ENCODE data around the gene KRT80. TPM values are rescaled to one million over a fixed set of nuclear protein-coding genes. Genes with fewer than 3 reads are reported as not detected.
A peak's percentile ranks its signal among the peaks of the same experiment; 100 is the strongest.

The KRT80 gene
- polyA plus RNA-seq, 4 donors, result 0.83 to 1.4 (median 1.0) TPM

DNA sequence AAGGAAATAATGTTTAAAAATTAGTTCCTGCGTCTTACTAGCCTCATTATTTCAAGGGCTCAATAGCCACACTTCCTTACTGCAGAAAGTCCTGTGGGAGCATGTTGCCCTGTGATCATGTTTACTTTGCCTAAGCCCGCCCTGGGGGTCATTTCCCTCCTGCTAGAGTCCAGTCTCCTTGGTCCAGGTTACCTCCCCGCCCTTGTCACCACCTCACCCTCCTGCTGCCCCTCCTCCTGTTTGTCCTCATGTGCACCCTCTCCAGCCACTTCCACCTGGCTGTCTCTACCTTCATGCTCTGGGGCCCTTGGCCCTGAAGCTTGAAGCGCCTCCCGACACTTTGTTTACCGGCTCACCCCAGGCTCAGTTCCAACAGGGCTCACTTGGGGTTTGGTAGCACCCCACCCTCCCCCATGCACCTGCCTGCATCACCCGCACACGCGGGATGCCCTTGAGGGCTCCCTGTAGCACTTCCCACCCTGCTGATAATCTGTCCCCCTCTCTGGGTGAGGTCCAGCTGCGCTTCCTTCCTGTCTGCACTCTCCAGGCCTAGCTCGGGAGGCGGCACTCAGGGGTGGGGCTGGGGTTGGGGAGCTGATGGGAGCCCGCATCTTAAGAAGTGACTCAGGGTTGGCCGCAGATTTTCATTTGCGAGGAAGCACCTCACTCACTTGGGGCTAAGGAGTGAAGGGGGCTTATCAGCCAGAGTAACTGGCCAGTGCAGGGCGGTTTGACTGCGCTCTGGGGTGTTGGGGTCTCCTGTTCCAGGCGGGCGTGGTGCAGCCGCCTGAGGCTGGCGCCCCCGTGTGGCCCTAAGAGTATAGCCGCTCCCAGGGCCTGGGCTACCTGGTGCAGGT is 72.2 kb downstream of the KRT80 start:
- DNase-seq (ENCODE audit: low read depth in 4 of 4, low spot score in 3 of 4), result peak in 1 of 4 donors; percentile 36

Other genes starting within 250 kb of the KRT80 start
- gene ACVR1B, start 240.3 kb downstream of the KRT80 start, polyA plus RNA-seq (ENCODE audit: insufficient read length in 4 of 4), result 10 to 100 TPM; 59.1 to 61.9 (median 59.3) TPM
- 10 to 100 TPM; 16.6 to 20.8 (median 17.3) TPM for gene TAMALIN, start 185.1 kb downstream of the KRT80 start, polyA plus RNA-seq (ENCODE audit: insufficient read length in 4 of 4)
- 10 to 100 TPM; 11.4 to 46.0 (median 21.5) TPM for gene NR4A1, start 140.6 kb downstream of the KRT80 start, polyA plus RNA-seq (ENCODE audit: insufficient read length in 4 of 4)
- 10 to 100 TPM; 25.1 to 29.4 (median 27.7) TPM for gene ATG101, start 122.0 kb downstream of the KRT80 start, polyA plus RNA-seq (ENCODE audit: insufficient read length in 4 of 4)
- gene SMIM41, start 112.3 kb downstream of the KRT80 start, polyA plus RNA-seq (ENCODE audit: insufficient read length in 4 of 4), result under 1 TPM; 0.30 to 0.65 (median 0.39) TPM
- 100 to 1,000 TPM in 1 of 4 donors, 10 to 100 TPM in 3; 44.7 to 121 (median 73.1) TPM for gene KRT7, start 41.2 kb upstream of the KRT80 start, polyA plus RNA-seq (ENCODE audit: insufficient read length in 4 of 4)
- gene KRT86, start 82.6 kb upstream of the KRT80 start, polyA plus RNA-seq (ENCODE audit: insufficient read length in 4 of 4), result under 1 TPM in 2 of 4 donors, not detected in 2; 0.07 to 0.13 TPM
- gene KRT81, start 99.5 kb upstream of the KRT80 start, polyA plus RNA-seq (ENCODE audit: insufficient read length in 4 of 4), result under 1 TPM in 1 of 4 donors, not detected in 3; 0.13 TPM
- gene KRT83, start 129.4 kb upstream of the KRT80 start, polyA plus RNA-seq (ENCODE audit: insufficient read length in 4 of 4), result not detected
- not detected for gene KRT85, start 175.5 kb upstream of the KRT80 start, polyA plus RNA-seq (ENCODE audit: insufficient read length in 4 of 4)
- not detected for gene KRT84, start 193.6 kb upstream of the KRT80 start, polyA plus RNA-seq (ENCODE audit: insufficient read length in 4 of 4)
- not detected for gene KRT82, start 214.3 kb upstream of the KRT80 start, polyA plus RNA-seq (ENCODE audit: insufficient read length in 4 of 4)
- not detected for gene KRT75, start 242.4 kb upstream of the KRT80 start, polyA plus RNA-seq (ENCODE audit: insufficient read length in 4 of 4)

Data from right renal pelvis (tissue), 4 donors.